Duodenal mucosa (tissue), 2 donors: ENCODE results near the gene REXO1.
"Not testable (repeated sequence)": the region's sequence is repeated elsewhere in the genome, so short reads cannot be mapped to it uniquely, and the experiment has no call there.

Source experiments
- H3K27ac ChIP-seq: one replicate; pipeline ENCODE4 v1.7.0; 2013; ENCODE audit warnings: low read depth, low read length
- H3K27me3 ChIP-seq, 2 donors: one replicate each; pipeline ENCODE4 v1.7.0; 2013; ENCODE audit warnings: low read length in 2 of 2, control low read depth in 1 of 2; ENCODE audit not compliant: insufficient read depth in 2 of 2, control insufficient read depth in 1 of 2
- H3K36me3 ChIP-seq, 2 donors: one replicate each; pipeline ENCODE4 v1.7.0; 2013; ENCODE audit warnings: low read length in 2 of 2, control low read depth in 1 of 2; ENCODE audit not compliant: insufficient read depth in 2 of 2, control insufficient read depth in 1 of 2
- H3K4me1 ChIP-seq, 2 donors: one replicate each; pipeline ENCODE4 v1.7.0; 2013; ENCODE audit warnings: low read length in 2 of 2, control low read depth in 1 of 2; ENCODE audit not compliant: insufficient read depth in 2 of 2, control insufficient read depth in 1 of 2
- H3K4me3 ChIP-seq, 2 donors: one replicate each; pipeline ENCODE4 v1.7.0; 2013; ENCODE audit warnings: low read length in 2 of 2, low read depth in 1 of 2
- H3K9ac ChIP-seq, 2 donors: one replicate each; pipeline ENCODE4 v1.7.0; 2013; ENCODE audit warnings: low read length in 2 of 2, low read depth in 1 of 2
- H3K9me3 ChIP-seq, 2 donors: one replicate each; pipeline ENCODE4 v1.7.0; 2013; ENCODE audit warnings: low read length in 2 of 2, control low read depth in 1 of 2; ENCODE audit not compliant: control insufficient read depth in 1 of 2

Gene REXO1

DNA sequence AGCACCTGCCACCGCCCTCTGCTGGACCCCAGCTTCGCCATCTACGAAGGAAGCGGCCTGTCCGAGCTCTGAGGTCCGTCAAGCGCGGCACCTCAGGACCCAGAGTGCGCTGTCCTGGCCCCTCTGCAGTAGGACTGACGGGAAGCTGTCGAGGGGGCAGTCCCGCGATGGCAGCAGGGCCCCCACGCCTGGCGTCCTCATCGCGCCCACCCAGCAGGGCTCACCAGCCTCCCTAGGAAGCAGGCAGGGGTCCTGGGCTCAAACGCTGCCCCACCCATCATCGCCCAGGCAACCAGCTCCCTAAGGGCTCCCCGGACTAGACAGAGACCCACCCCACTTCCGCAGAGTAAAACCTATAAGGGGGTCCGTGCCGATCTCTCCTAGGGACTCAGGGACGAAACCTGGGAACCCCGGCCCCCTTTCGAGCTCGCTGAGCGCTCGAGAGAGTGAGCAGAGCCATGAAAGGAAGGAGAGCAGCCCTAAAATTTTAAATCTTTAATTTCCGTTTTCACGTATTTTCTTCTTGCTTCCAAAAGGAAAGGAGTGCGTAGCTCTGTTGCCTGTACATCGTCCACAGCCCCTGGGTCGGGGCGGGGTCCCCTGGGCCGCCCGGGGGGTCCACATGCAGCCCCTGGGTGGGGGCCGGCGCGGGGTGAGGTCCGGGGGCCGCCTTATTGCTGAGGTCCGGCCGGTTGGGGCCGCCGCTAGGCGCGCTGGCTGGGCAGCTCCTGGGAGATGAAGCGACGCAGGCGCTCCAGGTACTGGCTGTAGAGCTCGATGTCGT lies 28.4 kb upstream of the REXO1 start:
- Histone ChIP-seq H3K27ac (peak overlapping the region; percentile 80), H3K4me1 (peaks cover 19 to 23% of the 10 kb centered on the region in 2 donors), H3K9ac (peak overlapping the region; percentile 78 to 89), H3K4me3 (peak overlapping the region; percentile 86 to 97)
- H3K9me3 ChIP-seq, H3K27me3 ChIP-seq, H3K36me3 ChIP-seq: not testable (repeated sequence)

GRCh38 chr19:1875646-1876495 lies 27.6 kb upstream of the REXO1 start:
- Histone ChIP-seq H3K27ac (peak overlapping the region; percentile 80), H3K4me3 (peak overlapping the region; percentile 86 to 97), H3K4me1 (peaks cover 19 to 23% of the 10 kb centered on the region in 2 donors)

DNA sequence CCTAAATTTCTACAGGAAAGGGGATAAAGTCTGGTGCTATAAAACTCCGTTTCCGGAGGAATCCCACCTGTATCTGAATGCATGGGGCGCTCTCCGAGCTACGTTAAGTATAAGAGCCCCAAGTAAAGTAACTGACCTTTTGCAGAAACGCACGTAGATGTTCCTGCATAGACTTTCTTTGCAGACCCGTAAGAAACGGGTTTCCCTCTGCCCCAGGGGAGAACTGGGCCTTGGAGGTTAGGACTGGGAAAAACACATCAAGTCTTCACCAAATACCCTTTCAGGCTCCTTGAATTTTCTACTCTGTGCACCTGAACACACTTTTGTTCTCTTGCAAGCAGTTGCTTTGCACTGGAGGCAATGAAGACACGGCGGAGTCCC lies 27.0 kb upstream of the REXO1 start:
- not testable (repeated sequence) for H3K36me3 ChIP-seq, H3K9me3 ChIP-seq, H3K27me3 ChIP-seq
- Histone ChIP-seq H3K9ac (peak overlapping the region; percentile 71 to 78), H3K27ac (peak overlapping the region; percentile 80), H3K4me1 (peaks cover 19 to 23% of the 10 kb centered on the region in 2 donors), H3K4me3 (peak overlapping the region; percentile 86 to 97)

More at GRCh38 chr19:1875646-1876495, 27.6 kb upstream of the REXO1 start:
- Histone ChIP-seq H3K36me3 (peaks cover 0 to 6% of the 10 kb centered on the region in 2 donors), H3K9ac (peak overlapping the region; percentile 78 to 89), H3K9me3 (no peaks in the 10 kb centered on the region), H3K27me3 (no peaks in the 10 kb centered on the region)

DNA sequence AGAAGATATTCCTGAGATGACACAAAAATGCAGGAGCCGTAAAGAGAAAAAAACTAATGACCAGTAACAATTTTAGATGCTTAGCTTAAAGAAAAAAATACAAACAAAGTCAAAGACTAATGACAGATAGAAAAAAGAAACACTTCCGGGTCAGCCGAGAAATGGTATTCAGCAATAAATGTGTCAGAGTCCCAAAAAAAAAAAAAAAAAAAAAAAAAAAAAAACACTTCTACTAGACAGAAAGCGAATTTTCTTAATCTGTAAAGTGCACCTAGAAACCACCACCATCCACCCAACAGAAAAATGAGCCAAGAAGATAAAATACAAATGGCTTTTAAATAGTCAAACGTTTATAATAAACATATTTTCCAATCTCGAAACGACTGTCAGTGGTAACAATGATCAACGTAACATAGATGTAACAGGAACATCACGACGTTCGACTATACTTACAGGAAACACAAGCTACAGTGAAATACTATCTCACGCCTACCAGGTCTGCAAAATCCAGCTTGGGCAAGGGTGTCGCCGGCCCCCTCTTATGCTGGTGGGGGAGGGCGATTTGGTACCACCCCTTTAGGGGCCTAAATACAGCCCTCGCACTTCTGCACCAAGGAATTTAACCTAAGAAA lies 26.4 kb upstream of the REXO1 start:
- Histone ChIP-seq H3K4me3 (peak overlapping the region; percentile 86 to 97), H3K36me3 (no peaks in the 10 kb centered on the region), H3K27ac (no peak overlapping the region), H3K9ac (peak overlapping the region; percentile 35 to 71), H3K4me1 (peaks cover 19 to 23% of the 10 kb centered on the region in 2 donors), H3K9me3 (no peaks in the 10 kb centered on the region), H3K27me3 (no peaks in the 10 kb centered on the region)

- peak overlapping the region; percentile 27 to 35 for H3K9ac ChIP-seq
- peak overlapping the region in 1 of 2 donors; percentile 97 for H3K4me3 ChIP-seq
- H3K9me3 ChIP-seq = no peaks in the 10 kb centered on the region
- H3K4me1 ChIP-seq = peaks cover 19 to 23% of the 10 kb centered on the region in 2 donors
- no peaks in the 10 kb centered on the region for H3K27me3 ChIP-seq
- no peaks in the 10 kb centered on the region for H3K36me3 ChIP-seq
- H3K27ac ChIP-seq = peak overlapping the region; percentile 42
These were observed 25.5 kb upstream of the REXO1 start for GRCh38 chr19:1873524-1874473.

DNA sequence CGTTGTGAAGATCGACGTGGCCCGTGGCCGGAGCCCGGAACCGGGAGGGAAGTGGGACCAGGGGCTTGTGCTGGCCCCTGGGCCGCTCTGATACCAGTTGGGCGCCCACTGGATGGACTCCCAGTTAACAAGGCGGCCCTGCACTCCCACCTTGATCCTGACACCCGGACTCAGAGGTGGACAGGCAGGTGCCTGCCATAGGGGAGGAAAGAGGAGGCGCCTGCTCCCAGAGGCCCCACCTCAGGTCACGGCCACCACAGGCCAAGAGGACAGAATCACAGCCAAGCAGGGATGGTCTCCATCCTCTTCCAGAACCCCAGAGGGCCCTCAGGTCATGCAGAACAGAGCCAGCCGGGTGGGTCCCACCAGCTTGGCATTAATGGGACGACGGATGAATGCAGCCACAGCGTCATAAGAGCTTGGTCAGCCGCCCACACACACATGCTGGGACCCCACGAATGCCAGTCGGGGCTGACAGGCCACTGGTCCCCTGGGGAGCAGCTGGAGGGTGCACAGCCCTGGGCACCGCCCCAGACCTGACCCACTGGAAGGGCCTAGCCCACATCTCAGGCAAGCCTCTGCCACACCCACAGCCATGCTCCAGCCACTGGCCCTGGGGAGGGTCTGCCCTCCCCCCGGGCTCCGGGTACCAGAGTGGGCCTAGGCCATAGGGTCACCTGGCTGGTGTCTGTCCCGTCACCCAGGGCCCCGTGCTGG lies 24.7 kb upstream of the REXO1 start:
- H3K9ac ChIP-seq = no peak overlapping the region
- peak overlapping the region; percentile 42 for H3K27ac ChIP-seq
- peaks cover 19 to 23% of the 10 kb centered on the region in 2 donors for H3K4me1 ChIP-seq
- no peaks in the 10 kb centered on the region for H3K36me3 ChIP-seq
- H3K9me3 ChIP-seq = no peaks in the 10 kb centered on the region
- no peaks in the 10 kb centered on the region for H3K27me3 ChIP-seq
- no peak overlapping the region for H3K4me3 ChIP-seq

DNA sequence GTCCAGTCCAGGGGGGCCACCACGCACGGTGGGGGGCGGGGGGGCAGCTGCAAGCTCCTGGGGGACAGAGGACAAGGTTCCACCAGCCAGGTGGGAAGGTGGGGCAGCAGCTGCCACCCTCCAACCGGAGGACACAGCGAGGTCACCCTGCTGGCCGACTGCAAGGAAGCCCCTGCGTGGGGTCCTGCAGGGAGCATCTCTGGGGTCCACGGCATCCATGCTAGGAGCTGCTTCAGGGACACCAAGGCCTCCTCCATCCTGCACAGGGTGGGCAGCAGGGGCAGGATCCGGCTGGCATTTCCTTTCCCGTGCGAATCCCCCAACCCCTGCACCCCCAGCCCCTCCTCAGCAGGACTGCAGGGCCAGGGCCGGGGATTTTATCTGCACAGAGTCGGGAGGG lies 23.3 kb upstream of the REXO1 start:
- H3K4me3 ChIP-seq = no peak overlapping the region
- no peaks in the 10 kb centered on the region for H3K27me3 ChIP-seq
- no peak overlapping the region for H3K27ac ChIP-seq
- no peak overlapping the region for H3K9ac ChIP-seq
- H3K36me3 ChIP-seq = no peaks in the 10 kb centered on the region
- H3K9me3 ChIP-seq = no peaks in the 10 kb centered on the region
- peaks cover 19 to 22% of the 10 kb centered on the region in 2 donors for H3K4me1 ChIP-seq

DNA sequence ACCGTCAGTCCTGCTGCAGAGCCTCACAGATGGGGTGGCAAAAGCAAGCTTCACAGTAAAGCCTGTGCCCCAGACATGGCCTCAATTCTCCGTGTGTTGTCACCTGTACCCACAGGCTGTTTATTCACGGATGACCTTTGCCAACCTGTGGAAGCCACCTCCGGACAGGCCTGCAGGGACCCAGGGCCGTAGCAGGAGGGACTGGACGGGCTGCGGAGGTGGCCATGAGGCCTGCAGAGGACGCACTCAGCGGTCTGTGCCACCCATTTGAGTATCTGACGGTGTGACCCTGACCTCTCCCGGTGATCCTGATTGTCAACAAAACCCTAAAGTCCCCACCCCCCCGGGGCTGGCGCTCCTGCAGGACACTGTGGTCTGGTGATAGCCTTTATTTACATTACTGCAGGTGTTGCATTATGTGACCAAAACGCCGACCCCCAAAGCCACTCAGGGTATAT lies 22.9 kb upstream of the REXO1 start:
- no peaks in the 10 kb centered on the region for H3K36me3 ChIP-seq
- peaks cover 14 to 17% of the 10 kb centered on the region in 2 donors for H3K4me1 ChIP-seq
- H3K4me3 ChIP-seq = no peak overlapping the region
- H3K9ac ChIP-seq = no peak overlapping the region
- H3K27ac ChIP-seq = no peak overlapping the region
- no peaks in the 10 kb centered on the region for H3K9me3 ChIP-seq
- H3K27me3 ChIP-seq = no peaks in the 10 kb centered on the region

GRCh38 chr19:1868971-1869370 lies 20.7 kb upstream of the REXO1 start:
- H3K36me3 ChIP-seq = no peaks in the 10 kb centered on the region
- no peaks in the 10 kb centered on the region for H3K27me3 ChIP-seq
- H3K9me3 ChIP-seq = no peaks in the 10 kb centered on the region
- H3K9ac ChIP-seq = no peak overlapping the region
- peaks cover 15 to 17% of the 10 kb centered on the region in 2 donors for H3K4me1 ChIP-seq
- H3K27ac ChIP-seq = no peak overlapping the region
- H3K4me3 ChIP-seq = no peak overlapping the region
